DND-41 (cell line): Measurements from ENCODE around the gene ARHGAP45.

Experiments
- EZH2 ChIP-seq: IDR thresholded peaks from 3 replicates; pipeline ENCODE4 v1.6.1; 2012; ENCODE audit warnings: borderline replicate concordance, low read depth, mild to moderate bottlenecking, moderate library complexity, low read length, inconsistent platforms; ENCODE audit not compliant: severe bottlenecking
- TF ChIP-seq, protein P1 (sequence below): IDR thresholded peaks from 2 replicates; pipeline ENCODE4 v1.5.1; 2012; ENCODE audit warnings: borderline replicate concordance, low read length, moderate library complexity, mild to moderate bottlenecking; ENCODE audit not compliant: poor library complexity, severe bottlenecking; ENCODE audit errors: extremely low read depth

DNA sequence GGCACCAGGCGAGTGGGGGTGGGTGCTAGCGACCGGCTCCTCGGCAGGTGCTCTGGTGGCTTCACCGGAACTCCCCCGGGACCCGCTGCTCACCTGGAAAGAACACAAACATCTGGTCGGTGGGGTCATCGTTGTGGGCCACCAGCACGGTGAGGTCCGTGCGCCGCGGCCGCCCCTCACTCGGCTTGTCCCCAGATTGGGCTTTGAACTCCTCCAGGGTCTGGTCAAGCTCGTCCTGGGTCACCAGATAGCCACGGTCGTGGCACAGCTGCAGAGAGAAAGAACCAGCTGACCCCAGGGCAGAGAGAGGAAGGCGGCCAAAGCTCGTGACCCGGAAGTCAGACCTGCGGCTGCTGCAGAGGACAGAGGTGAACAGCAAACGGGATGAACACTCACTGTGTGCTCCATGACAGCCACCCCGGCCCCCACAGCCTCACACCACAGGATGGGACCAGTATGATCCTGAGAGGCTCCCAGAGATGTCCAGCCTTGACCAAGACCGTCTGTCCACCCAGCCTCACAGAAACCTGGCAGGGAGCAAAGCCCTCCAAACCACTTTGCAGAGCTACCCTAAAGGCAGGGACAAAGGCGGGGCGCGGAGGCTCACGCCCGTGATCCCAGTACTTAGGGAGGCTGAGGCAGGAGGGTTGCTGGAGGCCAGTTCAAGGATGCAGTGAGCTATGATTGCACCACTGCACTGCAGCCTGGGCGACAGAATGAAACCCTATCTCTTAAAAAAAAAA is 27.0 kb downstream of the ARHGAP45 start:
- TF ChIP-seq, protein P1, sequence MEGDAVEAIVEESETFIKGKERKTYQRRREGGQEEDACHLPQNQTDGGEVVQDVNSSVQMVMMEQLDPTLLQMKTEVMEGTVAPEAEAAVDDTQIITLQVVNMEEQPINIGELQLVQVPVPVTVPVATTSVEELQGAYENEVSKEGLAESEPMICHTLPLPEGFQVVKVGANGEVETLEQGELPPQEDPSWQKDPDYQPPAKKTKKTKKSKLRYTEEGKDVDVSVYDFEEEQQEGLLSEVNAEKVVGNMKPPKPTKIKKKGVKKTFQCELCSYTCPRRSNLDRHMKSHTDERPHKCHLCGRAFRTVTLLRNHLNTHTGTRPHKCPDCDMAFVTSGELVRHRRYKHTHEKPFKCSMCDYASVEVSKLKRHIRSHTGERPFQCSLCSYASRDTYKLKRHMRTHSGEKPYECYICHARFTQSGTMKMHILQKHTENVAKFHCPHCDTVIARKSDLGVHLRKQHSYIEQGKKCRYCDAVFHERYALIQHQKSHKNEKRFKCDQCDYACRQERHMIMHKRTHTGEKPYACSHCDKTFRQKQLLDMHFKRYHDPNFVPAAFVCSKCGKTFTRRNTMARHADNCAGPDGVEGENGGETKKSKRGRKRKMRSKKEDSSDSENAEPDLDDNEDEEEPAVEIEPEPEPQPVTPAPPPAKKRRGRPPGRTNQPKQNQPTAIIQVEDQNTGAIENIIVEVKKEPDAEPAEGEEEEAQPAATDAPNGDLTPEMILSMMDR: no peak
- no peak for TF ChIP-seq EZH2
